HG03460 (cell line): ENCODE results near the gene MAPK9.

Experiments used
- ATAC-seq: cut with Tn5 transposase; IDR thresholded peaks from one replicate; pipeline ENCODE4 v1.9.1; 2021; ENCODE audit not compliant: unreplicated experiment

MAPK9 gene

DNA sequence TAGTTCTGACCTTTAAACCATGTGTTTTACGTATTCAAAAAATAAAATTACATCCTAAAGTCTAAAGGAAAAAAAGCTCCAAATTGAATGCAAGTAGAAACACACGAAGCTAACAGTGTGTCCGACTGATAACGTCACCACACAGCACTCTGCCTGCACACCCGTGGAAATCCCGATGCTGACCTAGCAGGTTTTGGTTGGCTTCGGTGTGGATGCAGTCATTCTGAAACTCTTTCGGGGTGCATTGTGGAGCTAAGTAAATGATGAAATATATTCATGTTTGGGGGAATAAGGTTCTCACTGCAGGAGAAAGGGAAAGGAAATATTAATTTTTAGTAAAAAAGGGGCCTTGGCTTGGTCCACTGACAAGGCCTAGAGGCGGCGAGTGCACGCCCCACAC, 84.9 kb downstream of the MAPK9 start:
- ATAC-seq = no peak

GRCh38 chr5:180205916-180206315, 86.0 kb downstream of the MAPK9 start:
- ATAC-seq = no peak

DNA sequence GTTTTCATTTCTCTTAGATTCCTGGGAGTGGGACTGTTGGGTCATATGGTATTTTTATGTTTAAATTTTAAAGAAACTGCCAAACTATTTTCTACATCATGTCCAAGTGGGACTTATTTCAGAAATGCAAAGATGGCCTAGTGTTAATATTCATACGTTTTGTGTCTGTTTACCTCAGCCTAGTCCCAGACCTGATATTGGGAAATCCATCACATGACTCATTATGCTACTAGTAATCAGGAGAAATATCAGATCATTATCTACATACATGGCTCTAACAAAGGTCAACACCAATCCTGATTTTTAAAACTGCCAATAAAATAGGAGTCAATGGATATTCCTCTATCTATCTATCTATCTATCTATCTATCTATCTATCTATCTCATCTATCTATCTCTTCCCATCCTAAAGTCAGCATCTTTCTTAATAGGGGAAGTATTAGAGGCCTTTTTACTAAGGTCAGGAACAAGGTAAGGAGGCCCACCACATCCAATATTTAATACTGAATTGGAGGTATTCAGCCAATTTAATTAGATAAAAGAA, 87.5 kb downstream of the MAPK9 start:
- ATAC-seq = no peak

DNA sequence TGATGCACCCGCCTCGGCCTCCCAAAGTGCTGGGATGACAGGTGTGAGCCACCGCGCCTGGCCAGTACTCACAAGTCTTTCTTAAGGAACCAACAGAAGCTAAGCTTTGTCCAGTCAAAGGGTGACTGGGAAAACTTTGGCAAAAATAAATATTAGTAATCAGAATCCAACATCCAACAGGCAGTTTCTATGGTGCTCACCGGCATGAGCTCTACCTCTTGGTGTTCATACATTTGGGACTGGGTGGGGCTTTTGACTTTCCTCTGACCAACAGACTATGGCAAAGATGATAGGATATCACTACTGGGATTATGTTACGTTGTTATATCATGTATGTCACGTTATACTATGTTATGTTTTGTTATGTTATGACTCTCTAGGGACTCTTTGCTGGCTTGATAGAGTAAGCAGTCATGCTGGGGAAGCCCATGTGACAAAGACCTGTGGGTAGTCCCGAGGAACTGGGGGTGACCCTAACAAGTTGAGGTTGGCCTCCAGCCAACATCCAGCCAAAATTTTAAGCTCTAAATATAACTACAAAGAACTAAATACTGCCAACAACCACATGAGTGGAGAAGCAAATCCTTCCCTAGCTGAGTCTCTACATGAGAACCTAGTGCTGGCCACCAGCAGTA, 88.8 kb downstream of the MAPK9 start:
- ATAC-seq = no peak

DNA sequence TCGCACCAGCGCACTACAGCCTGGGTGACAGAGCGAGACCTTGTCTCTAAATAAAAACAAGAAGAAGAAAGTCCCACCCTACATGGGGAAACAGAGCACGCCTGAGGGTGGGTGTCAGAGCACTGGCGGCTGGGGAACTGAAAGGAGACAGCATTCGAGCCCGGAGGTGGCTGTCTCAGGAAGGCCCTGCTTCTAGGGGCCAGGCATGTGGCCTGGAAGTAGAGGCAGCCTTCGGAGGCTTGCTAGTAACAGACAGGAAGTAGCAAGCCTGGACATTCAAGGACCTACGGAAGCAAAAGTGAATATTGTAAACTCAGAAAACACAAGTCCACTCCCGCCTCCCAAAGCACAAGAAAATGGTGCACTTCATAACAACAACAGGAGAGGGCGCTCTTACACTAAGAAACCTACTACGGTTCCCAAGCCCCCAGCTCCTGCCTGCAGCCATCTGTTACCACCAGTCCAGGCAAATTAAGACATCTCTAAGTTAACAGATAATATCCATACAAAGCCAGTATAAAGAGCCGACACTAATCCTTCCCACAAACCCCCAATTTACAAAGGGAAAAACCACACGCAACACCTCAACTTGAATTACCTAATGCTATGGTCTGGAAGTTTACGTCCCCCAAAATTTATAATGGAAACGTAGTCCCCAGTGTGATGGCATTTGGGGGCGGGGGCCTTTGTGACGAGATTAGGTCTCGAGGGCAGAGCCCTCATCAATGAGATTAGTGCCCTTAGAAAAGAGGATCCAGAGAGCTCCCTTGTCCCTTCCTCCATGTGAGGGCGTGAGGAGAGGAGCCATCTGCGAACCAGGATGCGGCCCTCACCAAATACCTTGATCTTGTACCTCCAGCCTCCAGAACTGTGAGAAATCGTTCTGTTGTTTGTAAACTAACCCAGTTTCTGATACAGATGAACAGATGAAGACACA, 90.6 kb downstream of the MAPK9 start:
- ATAC-seq = no peak

- no peak for ATAC-seq
Observed at GRCh38 chr5:180199390-180199789, 92.5 kb downstream of the MAPK9 start.

GRCh38 chr5:180198208-180198607, 93.7 kb downstream of the MAPK9 start:
- no peak for ATAC-seq

GRCh38 chr5:180197016-180197702, 94.7 kb downstream of the MAPK9 start:
- no peak for ATAC-seq

GRCh38 chr5:180194410-180195345, 97.2 kb downstream of the MAPK9 start:
- ATAC-seq = no peak

DNA sequence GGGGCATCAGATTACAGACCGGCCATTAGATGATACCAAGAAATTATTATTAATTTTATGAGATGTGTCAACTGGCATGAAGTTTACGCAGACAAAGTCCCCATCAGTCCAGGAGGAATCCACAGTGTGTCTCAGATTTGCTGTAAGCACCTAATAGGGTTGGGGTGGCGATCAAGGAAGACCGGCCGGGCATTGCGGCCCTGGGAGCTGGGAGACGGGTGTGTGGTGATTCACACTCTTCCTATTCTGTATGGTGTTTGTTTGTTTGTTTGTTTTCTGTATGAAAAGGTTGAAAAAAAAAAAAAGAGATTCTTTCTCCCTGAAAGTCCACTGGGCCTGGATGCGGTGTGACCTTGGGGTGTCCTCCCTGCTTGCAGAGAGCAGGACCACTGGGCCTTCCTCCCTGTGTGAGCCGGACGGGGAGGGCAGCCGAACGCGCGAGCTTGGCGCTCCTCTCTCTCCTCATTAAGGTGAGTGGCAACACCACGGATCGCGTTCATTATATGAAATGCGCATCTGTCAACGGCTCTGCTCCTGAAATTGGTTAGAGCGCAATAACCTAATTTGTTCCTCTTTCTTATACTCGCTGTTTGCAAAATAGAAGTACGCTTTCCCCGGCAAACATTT, 98.0 kb downstream of the MAPK9 start:
- ATAC-seq = no peak

GRCh38 chr5:180191716-180192115, 100.2 kb downstream of the MAPK9 start:
- no peak for ATAC-seq

- ATAC-seq = no peak
Observed at GRCh38 chr5:180187767-180188166, 104.1 kb downstream of the MAPK9 start.
